Chondrocyte (in vitro differentiated cells): ENCODE data around the gene SPEM2. TPM values are rescaled to one million over a fixed set of nuclear protein-coding genes. Genes with fewer than 3 reads are reported as not detected.

ENCODE experiments used
- DNase-seq: peaks from one replicate; pipeline ENCODE4 v3.0.0; 2021; ENCODE audit warnings: mixed read lengths, low spot score
- H3K27ac Mint-ChIP-seq: one replicate; pipeline ENCODE4 v1.8.0; 2021; ENCODE audit warnings: mild to moderate bottlenecking, moderate library complexity, mixed read lengths; ENCODE audit not compliant: unreplicated experiment
- H3K27me3 Mint-ChIP-seq: 2 replicates; pipeline ENCODE4 v1.8.0; 2021; ENCODE audit warnings: low read depth, mixed read lengths
- H3K36me3 Mint-ChIP-seq: 2 replicates; pipeline ENCODE4 v1.8.0; 2021; ENCODE audit warnings: low read depth, mixed read lengths
- H3K4me1 Mint-ChIP-seq: 2 replicates; pipeline ENCODE4 v1.8.0; 2021; ENCODE audit warnings: low read depth, mild to moderate bottlenecking, mixed read lengths
- H3K4me3 Mint-ChIP-seq: one replicate; pipeline ENCODE4 v1.8.0; 2021; ENCODE audit warnings: mild to moderate bottlenecking, moderate library complexity, mixed read lengths; ENCODE audit not compliant: unreplicated experiment
- H3K9me3 Mint-ChIP-seq: 2 replicates; pipeline ENCODE4 v1.8.0; 2021; ENCODE audit warnings: low read depth, mixed read lengths
- total RNA-seq: library from RNA; stranded (reverse); gene quantifications from 3 replicates; pipeline ENCODE4 v1.2.1, GENCODE V29; 2021
- TF ChIP-seq, protein P1 (sequence below): fragments of 200-600 bp; sonication (generic); IDR thresholded peaks from 2 replicates; pipeline ENCODE4 v1.5.0; 2021; ENCODE audit warnings: antibody characterized with exemption, mild to moderate bottlenecking, moderate library complexity

SPEM2 gene
- total RNA-seq, 1 donor from 2014 or later: not detected

DNA sequence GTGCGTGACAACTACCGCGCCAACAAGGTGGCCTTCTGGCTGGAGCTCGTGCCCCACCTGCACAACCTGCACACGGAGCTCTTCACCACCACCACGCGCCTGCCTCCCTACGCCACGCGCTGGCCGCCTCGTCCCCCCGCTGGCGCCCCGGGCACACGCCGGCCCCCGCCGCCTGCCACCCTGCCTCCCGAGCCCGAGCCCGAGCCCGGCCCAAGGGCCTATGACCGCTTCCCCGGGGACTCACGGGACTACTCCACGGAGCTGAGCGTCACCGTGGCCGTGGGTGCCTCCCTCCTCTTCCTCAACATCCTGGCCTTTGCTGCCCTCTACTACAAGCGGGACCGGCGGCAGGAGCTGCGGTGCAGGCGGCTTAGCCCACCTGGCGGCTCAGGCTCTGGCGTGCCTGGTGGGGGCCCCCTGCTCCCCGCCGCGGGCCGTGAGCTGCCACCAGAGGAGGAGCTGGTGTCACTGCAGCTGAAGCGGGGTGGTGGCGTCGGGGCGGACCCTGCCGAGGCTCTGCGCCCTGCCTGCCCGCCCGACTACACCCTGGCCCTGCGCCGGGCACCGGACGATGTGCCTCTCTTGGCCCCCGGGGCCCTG, 8.3 kb upstream of the SPEM2 start:
- Mint-ChIP-seq H3K4me3 (no peak overlapping the region), H3K36me3 (peaks cover 15% of the 10 kb centered on the region)

DNA sequence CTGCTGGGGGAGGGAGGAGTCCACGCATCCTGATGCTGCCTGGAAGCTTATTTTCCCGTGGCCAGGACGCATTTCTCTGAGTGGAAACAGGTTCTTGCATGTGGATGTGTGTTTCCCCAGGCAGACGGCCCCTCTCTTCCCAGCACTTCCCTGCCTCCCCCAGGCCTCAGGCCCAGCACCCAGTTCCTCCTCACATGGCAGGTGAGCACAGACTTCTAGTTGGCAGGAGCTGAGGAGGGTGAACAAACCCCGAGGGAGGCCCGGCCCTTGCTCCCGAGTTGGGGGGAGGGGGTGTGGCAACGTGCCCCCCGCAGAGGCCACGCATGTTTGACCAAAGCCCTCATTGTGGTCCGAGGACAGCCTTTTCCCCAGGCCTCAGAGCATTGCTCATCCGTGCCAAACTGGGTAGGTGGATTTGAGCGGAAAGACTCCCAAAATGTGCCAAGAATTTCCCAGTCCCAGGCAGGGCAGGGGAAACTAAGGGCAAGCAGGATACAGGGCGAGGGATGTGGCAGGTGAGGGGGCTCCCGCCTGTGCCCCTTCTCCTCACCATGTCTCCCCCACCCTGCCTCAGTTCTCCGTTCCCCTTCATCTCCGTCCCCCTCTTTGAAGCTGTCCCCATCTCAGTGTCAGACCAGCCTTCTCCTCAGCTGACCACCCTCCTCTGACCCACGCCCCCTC, 6.8 kb upstream of the SPEM2 start:
- Mint-ChIP-seq H3K36me3 (peaks cover 12% of the 10 kb centered on the region), H3K4me3 (no peak overlapping the region), H3K4me1 (no peaks in the 10 kb centered on the region), H3K27ac (no peak overlapping the region), H3K9me3 (no peaks in the 10 kb centered on the region), H3K27me3 (no peaks in the 10 kb centered on the region)
- no peak for DNase-seq
- TF ChIP-seq, protein P1, sequence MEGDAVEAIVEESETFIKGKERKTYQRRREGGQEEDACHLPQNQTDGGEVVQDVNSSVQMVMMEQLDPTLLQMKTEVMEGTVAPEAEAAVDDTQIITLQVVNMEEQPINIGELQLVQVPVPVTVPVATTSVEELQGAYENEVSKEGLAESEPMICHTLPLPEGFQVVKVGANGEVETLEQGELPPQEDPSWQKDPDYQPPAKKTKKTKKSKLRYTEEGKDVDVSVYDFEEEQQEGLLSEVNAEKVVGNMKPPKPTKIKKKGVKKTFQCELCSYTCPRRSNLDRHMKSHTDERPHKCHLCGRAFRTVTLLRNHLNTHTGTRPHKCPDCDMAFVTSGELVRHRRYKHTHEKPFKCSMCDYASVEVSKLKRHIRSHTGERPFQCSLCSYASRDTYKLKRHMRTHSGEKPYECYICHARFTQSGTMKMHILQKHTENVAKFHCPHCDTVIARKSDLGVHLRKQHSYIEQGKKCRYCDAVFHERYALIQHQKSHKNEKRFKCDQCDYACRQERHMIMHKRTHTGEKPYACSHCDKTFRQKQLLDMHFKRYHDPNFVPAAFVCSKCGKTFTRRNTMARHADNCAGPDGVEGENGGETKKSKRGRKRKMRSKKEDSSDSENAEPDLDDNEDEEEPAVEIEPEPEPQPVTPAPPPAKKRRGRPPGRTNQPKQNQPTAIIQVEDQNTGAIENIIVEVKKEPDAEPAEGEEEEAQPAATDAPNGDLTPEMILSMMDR: no peak

More for the DNA sequence above, 8.3 kb upstream of the SPEM2 start:
- no peak overlapping the region for H3K27ac Mint-ChIP-seq
- TF ChIP-seq, protein P1: no peak
- H3K4me1 Mint-ChIP-seq: no peaks in the 10 kb centered on the region
- no peak for DNase-seq
- H3K27me3 Mint-ChIP-seq: no peaks in the 10 kb centered on the region
- no peaks in the 10 kb centered on the region for H3K9me3 Mint-ChIP-seq

DNA sequence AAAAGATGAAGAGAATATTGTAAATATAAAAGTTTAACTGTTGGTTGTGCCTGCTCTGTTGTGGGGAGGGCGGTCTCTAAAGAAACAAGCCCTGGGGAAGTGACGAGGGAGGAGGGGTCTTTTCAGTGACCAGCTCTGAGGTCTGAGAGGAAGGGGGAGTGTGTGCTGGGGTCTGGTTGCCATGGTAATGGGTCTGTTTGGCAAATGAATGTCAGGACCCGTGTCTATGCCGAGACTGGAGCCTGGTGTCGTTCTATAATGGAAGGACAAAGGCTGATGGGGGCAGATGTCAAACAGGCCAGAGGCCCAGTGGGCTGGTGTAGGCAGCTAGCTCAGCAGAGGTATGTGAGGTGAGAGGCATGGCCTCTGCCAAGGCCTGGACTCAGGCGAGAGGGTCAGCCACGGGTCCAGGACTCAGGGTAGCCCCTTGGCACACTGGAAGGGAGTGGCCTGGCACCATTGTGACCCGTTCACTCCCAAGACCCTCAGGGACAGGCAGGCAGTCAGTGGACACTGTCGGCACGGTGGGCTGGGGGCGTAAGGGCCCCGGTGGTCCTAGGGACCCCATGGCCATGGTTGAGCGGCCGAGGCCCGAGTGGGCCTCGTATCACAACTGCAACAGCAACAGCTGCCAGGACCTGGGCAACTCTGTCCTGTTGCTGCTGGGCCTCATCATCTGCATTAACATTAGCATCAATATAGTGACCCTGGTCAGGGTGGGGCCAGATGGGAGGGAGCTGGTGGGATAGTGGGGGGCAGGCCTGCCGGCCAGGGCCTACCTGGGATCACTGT, 5.4 kb upstream of the SPEM2 start, which contains the start of gene SPEM1:
SPEM1 (plus strand) TSS at position 506 of the 792 bp plus-strand sequence; CDS start at position 567, 61 bp downstream.
- no peaks in the 10 kb centered on the region for H3K9me3 Mint-ChIP-seq
- H3K4me3 Mint-ChIP-seq: no peak within 1 kb of the TSS
- no peak within 1 kb of the TSS for H3K27ac Mint-ChIP-seq

DNA sequence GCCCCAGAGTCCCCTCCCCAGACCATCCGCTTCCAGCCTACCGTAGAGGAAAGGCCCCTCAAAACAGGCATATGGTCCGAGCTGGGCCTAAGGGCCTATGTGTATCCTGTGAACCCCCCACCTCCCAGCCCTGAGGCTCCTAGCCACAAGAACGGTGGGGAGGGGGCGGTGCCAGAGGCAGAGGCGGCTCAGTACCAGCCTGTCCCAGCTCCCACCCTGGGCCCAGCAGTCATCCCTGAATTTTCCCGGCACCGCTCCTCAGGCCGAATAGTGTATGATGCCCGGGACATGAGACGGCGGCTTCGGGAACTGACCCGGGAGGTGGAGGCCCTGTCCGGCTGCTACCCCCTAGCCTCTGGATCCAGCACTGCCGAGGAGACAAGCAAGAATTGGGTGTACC, 4.2 kb upstream of the SPEM2 start:
- Mint-ChIP-seq H3K9me3 (no peaks in the 10 kb centered on the region), H3K27ac (no peak overlapping the region)

More for the DNA sequence above, 5.4 kb upstream of the SPEM2 start, which contains the start of gene SPEM1:
- TF ChIP-seq, protein P1: no peak
- DNase-seq: no peak
- Mint-ChIP-seq H3K36me3 (peaks cover 12% of the 10 kb centered on the region), H3K27me3 (no peaks in the 10 kb centered on the region), H3K4me1 (no peaks in the 10 kb centered on the region)

More for the DNA sequence above, 4.2 kb upstream of the SPEM2 start:
- H3K27me3 Mint-ChIP-seq: no peaks in the 10 kb centered on the region
- TF ChIP-seq, protein P1: no peak
- DNase-seq: no peak
- no peak overlapping the region for H3K4me3 Mint-ChIP-seq
- no peaks in the 10 kb centered on the region for H3K4me1 Mint-ChIP-seq
- H3K36me3 Mint-ChIP-seq: peaks cover 6% of the 10 kb centered on the region
